Stimulated activated CD8-positive, alpha-beta memory T cell treated with anti-CD3 and anti-CD28 coated beads, Interleukin-15, amount 100 ng/mL, for 48 hours (primary cell): Measurements from ENCODE around the gene SEMA3C.

Experiments used
- DNase-seq, 2 donors: peaks; one replicate each; pipeline ENCODE4 v3.0.0-alpha.2; 2020; ENCODE audit warnings: low read depth in 2 of 2

The SEMA3C gene

DNA sequence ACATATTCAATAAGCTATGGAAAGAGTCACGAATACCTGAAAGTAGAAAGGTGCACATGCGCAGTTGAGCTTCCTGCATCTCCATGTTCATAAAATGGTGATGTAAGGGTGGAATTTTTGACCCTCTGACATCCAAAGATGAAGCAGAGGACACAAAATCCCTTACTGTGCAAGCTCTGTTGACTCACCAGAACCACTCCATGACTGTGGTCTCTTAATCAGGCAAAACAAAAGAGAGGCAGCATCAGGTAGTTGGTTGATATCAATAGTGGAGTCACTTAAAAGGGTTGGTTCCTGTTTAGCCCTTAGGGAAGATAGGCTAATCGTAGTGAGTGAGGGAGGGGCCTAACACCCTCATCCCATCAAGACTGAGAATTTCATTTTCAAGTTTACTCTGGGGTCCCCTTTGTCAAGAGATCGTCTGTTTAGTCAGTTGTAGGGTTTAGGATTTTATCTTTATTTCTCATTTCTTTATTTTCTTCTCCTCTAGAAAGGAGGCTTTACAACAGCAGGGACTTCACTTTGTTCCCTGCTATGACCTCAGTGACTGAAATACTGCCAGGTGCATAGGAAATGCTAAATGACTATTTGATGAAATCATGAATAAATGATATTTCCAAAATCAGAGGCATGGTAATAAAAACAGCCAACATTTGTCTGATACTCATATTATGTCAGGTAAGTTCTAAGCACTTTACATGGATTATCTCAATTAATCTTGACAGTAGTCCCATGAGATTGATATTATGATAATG, 182.3 kb downstream of the SEMA3C start:
- no peak for DNase-seq

- DNase-seq = no peak
Measured at GRCh38 chr7:80735330-80735729, 183.5 kb downstream of the SEMA3C start.

- no peak for DNase-seq
Measured at GRCh38 chr7:80734011-80734410, 184.8 kb downstream of the SEMA3C start.

DNA sequence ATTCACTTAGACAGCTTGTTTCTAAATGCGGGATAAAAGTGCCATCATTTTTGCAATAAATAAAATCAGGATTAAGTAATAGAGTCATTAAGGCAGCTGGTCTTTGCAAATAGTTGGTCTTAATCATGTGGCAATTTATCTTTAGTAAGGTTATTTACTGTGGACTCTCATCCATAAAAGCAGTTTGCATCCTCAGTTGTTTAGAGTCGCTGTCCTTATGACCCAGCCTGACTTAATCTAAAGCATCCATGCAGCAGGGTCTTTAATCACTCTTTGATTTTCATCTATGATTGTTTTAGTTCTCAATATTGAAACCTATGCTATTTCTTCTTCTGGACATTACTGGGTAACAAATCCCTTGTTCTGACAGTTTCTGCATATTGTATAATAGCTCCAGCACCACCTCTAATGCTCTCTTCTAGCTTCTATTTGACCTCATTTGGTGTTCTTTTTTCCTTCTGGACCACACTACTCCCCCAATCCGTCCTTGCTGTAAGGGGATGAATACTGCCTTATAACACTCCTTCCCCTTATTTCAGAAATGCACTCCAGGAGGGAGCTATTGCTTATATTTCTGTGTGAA, 185.4 kb downstream of the SEMA3C start:
- no peak for DNase-seq

DNA sequence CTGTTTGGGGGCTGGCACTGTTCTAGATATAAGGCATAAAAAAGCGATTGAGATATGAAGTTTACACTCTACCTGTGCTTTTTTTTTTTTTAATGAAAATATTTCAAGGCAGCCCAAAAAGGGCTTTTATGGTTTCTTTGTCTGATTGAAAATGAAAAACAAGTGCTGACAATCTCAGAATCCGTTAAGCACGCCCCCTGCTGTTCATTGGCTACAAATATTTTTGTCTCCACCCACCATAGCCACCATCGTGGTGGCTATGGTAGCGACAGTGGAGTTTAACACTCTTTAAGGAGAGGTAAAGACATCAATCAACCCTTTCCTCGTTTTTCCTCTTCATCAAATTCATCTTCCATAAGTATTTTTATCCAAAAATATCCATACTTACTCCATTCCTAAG, 186.2 kb downstream of the SEMA3C start:
- no peak for DNase-seq

GRCh38 chr7:80731281-80731680, 187.6 kb downstream of the SEMA3C start:
- no peak for DNase-seq

GRCh38 chr7:80729591-80730320, 189.1 kb downstream of the SEMA3C start:
- no peak for DNase-seq

DNA sequence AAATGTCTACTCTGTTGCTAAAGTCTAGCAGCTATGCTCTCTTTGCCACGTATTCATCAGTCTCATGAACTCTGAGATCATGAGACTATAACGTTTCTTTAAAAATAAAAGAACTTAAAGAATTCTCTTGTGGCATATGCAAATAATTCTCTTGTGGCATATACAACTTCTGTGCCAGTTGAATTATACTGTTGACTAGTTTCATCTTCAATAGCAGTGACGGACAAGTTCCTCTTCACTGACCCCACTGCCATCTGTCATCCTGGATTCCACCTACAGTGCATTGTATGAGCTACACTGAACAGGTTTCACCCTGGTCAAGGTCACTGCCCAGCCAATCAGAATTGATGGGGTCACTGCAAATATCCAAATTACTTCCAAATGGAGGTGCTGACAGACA, 192.2 kb downstream of the SEMA3C start:
- no peak for DNase-seq

DNA sequence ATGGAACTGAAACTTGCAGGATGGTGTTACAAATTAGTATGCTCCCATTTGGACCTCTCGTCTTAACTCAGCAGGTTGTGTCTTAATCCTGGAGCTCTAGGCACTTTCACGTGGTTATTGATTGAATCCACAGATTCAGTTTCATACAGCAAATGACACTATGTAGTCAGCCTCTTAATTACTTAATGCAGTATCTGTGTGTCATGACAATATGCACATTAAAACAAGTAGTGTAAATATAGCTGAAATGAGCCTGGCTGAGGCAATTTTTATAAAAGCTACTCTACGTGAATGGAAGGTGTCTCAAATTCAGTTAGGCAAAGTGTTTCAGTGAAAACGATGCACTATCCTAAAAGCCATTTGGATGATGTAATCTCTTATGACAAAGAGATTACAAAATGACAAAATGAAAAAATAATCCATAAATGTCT, 193.7 kb downstream of the SEMA3C start:
- DNase-seq = no peak

GRCh38 chr7:80724249-80724871, 194.5 kb downstream of the SEMA3C start:
- DNase-seq = no peak

- DNase-seq = no peak
Measured at GRCh38 chr7:80722616-80723195, 196.1 kb downstream of the SEMA3C start.

DNA sequence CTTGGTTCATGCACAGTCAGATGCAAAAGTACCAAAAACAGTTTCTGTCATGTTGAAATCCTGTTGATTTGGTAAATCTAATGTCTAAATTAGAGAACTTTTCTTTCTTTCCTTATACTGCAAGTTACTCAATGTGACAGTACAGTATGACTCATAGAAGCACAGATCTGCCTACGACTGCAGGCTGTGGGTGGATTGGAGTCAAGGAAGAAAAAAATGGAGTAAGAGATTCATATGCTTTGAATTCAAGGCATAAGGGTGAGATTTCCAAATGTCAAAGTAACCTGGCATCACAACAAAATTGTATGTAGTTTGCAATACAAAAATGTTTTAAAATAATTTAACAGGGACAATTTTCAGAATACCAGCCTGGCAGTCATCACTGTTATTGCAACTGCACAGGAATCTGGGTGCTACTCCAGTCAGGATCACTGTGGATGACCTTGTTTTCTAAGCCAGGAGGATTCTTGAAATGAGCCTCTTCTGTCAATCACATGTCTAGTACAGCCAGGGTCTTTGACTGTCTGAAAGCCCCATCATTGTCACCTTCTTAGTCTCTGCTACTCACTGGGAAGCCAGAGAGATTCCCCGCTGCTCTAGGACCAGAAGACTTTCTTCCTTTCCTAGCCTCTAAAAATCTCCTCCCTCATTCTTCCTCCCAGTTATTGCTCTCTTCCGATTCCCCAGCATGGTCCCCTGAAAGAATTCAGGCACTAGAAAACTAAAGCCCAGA, 196.8 kb downstream of the SEMA3C start:
- DNase-seq = no peak

GRCh38 chr7:80720146-80720545, 198.7 kb downstream of the SEMA3C start:
- no peak for DNase-seq

DNA sequence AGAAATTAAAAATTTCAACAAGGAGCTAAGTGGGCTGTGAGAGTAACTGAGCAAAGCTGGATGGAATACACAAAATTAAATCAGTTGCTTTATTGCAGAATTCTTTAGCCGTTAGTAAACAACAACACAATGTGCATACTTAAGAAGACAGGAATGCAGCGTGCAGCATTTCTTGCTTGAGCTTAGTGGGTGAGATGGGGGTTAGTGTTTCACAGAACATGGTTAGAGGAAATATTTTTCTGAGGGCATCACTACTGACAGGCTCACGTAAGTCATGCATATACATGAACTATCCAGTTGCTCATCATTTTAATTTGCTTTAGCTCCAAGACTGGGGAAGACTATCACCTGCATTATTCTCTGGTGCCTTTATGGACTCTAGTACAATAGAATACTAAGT, 199.6 kb downstream of the SEMA3C start:
- DNase-seq = no peak

GRCh38 chr7:80711531-80711930, 207.3 kb downstream of the SEMA3C start:
- DNase-seq = no peak

DNA sequence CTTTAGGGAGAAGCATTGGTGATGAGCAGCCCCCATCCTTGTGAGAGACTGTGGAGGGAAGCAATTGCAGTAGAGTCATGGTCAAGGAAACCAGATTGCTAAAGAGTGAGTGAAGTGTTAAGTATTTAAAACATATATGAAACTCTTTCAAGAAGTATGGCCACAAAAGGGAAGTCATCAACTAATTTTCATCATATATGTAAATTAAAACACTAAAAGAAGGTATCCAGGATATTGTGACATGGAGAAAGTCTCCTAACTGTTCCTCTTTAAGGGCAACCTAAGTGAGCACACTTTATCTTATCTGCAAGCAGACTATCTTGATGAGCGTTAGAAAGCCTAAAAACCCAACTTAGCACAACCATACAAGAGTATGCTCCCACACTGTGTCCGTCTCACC, 210.7 kb downstream of the SEMA3C start:
- DNase-seq = no peak

- DNase-seq = no peak
Measured at GRCh38 chr7:80707318-80707717, 211.5 kb downstream of the SEMA3C start.

DNA sequence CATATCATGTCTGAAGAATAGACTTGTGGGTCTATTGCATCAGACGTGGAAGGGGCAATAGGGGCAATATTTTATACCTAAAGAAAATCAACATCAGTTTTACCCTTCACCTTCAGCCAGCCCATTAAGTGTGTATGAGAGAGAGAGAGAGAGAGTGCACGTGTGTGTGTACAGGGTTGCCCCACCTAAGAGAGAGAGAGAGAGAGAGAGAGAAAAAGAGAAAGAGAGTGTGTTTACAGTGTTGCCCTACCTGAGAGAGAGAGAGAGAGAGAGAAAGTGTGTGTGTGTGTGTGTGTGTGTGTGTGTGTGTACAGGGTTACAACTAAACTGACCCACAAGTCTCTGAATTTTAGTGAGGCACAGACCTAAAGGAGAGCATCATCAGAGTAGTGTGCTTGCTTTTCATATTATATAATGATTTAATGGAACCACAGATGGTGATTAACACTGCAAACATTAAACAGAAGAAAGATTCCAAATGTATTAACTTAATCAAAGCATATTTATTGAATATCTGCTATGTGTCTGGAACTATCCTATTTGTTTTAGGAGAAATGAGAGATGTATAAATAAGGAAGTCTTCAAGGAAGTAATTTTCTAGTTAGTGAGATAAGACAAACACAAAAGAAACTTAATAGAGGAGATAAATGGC, 213.6 kb downstream of the SEMA3C start:
- DNase-seq = no peak

- no peak for DNase-seq
Measured at GRCh38 chr7:80703272-80703671, 215.6 kb downstream of the SEMA3C start.

GRCh38 chr7:80699721-80700256, 219.1 kb downstream of the SEMA3C start:
- no peak for DNase-seq
